GM23338 (cell line): ENCODE measurements around the gene ABCC10. TPM values are rescaled to one million over a fixed set of nuclear protein-coding genes. Genes with fewer than 3 reads are reported as not detected.
A peak's percentile ranks its signal among the peaks of the same experiment; 100 is the strongest.

Source experiments
- ATAC-seq: fragments of 200-7000 bp; cut with Tn5 transposase; 3 replicates; pipeline ENCODE4 v1.9.1; 2020
- DNase-seq: peaks from one replicate; pipeline ENCODE4 v3.0.0-alpha.2; 2015; ENCODE audit warnings: low spot score
- H2AFZ ChIP-seq: fragments of 200-600 bp; sonication (generic); 2 replicates; pipeline ENCODE4 v1.8.0; 2016; ENCODE audit warnings: antibody characterized with exemption, mild to moderate bottlenecking, moderate library complexity
- H3F3A ChIP-seq: fragments of 200-600 bp; sonication (generic); replicated peaks from 2 replicates; pipeline ENCODE4 v1.8.0; 2017; ENCODE audit warnings: antibody characterized with exemption, mixed run types, low read depth
- H3K27ac ChIP-seq: fragments of 200-600 bp; sonication (generic); 2 replicates; pipeline ENCODE4 v1.6.1; 2016; ENCODE audit warnings: low read depth
- H3K27me3 ChIP-seq: fragments of 200-600 bp; sonication (generic); 2 replicates; pipeline ENCODE4 v1.8.0; 2016; ENCODE audit warnings: mild to moderate bottlenecking, mixed run types, moderate library complexity; ENCODE audit not compliant: insufficient read depth
- H3K36me3 ChIP-seq: fragments of 200-600 bp; sonication (generic); 2 replicates; pipeline ENCODE4 v1.8.0; 2016; ENCODE audit warnings: mild to moderate bottlenecking; ENCODE audit not compliant: insufficient read depth
- H3K4me1 ChIP-seq: fragments of 200-600 bp; sonication (generic); 2 replicates; pipeline ENCODE4 v1.8.0; 2016; ENCODE audit warnings: mild to moderate bottlenecking, moderate library complexity; ENCODE audit not compliant: insufficient read depth
- H3K4me2 ChIP-seq: fragments of 200-600 bp; sonication (generic); 2 replicates; pipeline ENCODE4 v1.7.1; 2017; ENCODE audit warnings: mixed run types
- H3K4me3 ChIP-seq: fragments of 200-600 bp; sonication (generic); 2 replicates; pipeline ENCODE4 v1.6.1; 2016; ENCODE audit warnings: mixed run types
- H3K79me2 ChIP-seq: fragments of 200-600 bp; sonication (generic); replicated peaks from 2 replicates; pipeline ENCODE4 v1.8.0; 2017; ENCODE audit warnings: mild to moderate bottlenecking; ENCODE audit not compliant: insufficient read depth
- H3K9me2 ChIP-seq: fragments of 200-600 bp; sonication (generic); 2 replicates; pipeline ENCODE4 v1.8.0; 2017; ENCODE audit not compliant: insufficient read depth
- H4K20me1 ChIP-seq: fragments of 200-600 bp; sonication (generic); replicated peaks from 2 replicates; pipeline ENCODE4 v1.8.0; 2017; ENCODE audit warnings: mild to moderate bottlenecking; ENCODE audit not compliant: insufficient read depth
- H3K27ac Mint-ChIP-seq: 2 replicates; pipeline ENCODE4 v1.8.0; 2020; ENCODE audit warnings: inconsistent platforms, mild to moderate bottlenecking, moderate library complexity, mixed read lengths
- H3K27me3 Mint-ChIP-seq: 3 replicates; pipeline ENCODE4 v1.8.0; 2022; ENCODE audit warnings: low read depth, mild to moderate bottlenecking, moderate library complexity, mixed read lengths, inconsistent platforms; ENCODE audit not compliant: insufficient read depth, poor library complexity
- H3K36me3 Mint-ChIP-seq: 3 replicates; pipeline ENCODE4 v1.8.0; 2021; ENCODE audit warnings: low read depth, mild to moderate bottlenecking, inconsistent platforms, moderate library complexity, mixed read lengths
- H3K4me1 Mint-ChIP-seq: 3 replicates; pipeline ENCODE4 v1.8.0; 2020; ENCODE audit warnings: mild to moderate bottlenecking, inconsistent platforms, mixed read lengths
- H3K4me3 Mint-ChIP-seq: 3 replicates; pipeline ENCODE4 v1.8.0; 2021; ENCODE audit warnings: moderate library complexity, mild to moderate bottlenecking, inconsistent platforms, mixed read lengths
- H3K9me3 Mint-ChIP-seq: 3 replicates; pipeline ENCODE4 v1.8.0; 2020; ENCODE audit warnings: moderate library complexity, mild to moderate bottlenecking, inconsistent platforms, mixed read lengths
- CREB1 ChIP-seq: fragments of 250-450 bp; sonication (Bioruptor Pico); IDR thresholded peaks from 2 replicates; pipeline ENCODE4 v1.5.0; 2020; ENCODE audit warnings: low read depth, mild to moderate bottlenecking, moderate library complexity
- EZH2 ChIP-seq: fragments of 200-600 bp; sonication (generic); IDR thresholded peaks from one replicate; pipeline ENCODE4 v1.8.0; 2017; ENCODE audit warnings: antibody characterized with exemption, mild to moderate bottlenecking, low read depth; ENCODE audit not compliant: unreplicated experiment
- POLR2AphosphoS5 ChIP-seq: IDR thresholded peaks from 2 replicates; pipeline ENCODE4 v1.6.1; 2016; ENCODE audit warnings: antibody characterized with exemption, low read depth
- ZNF114 ChIP-seq: fragments of 250-450 bp; sonication (Bioruptor Pico); IDR thresholded peaks from 2 replicates; pipeline ENCODE4 v1.5.0; 2020; ENCODE audit warnings: mild to moderate bottlenecking, moderate library complexity
- polyA plus RNA-seq: library from polyadenylated mRNA; unstranded; fragments of >200 nt; fragmentation: Nextera tagmentation; extraction: Ambion mirVana; gene quantifications from 2 replicates; pipeline ENCODE4 v1.2.1, GENCODE V29; 2016
- total RNA-seq: library from RNA; depleted of rRNA; stranded (reverse); fragments of >200 nt; shearing (Covaris generic); gene quantifications from 2 replicates; pipeline ENCODE4 v1.2.3, GENCODE V29; 2014
- TF ChIP-seq, protein P1 (sequence below): IDR thresholded peaks from one replicate; pipeline ENCODE4 v1.6.1; 2018; ENCODE audit warnings: antibody characterized with exemption; ENCODE audit not compliant: unreplicated experiment
- TF ChIP-seq, protein P2 (sequence below): IDR thresholded peaks from 2 replicates; pipeline ENCODE4 v1.6.1; 2016; ENCODE audit warnings: antibody characterized with exemption

ABCC10 gene
- total and polyA plus RNA-seq, 2 experiments from 2014 or later, result 16.9 to 17.5 TPM

GRCh38 chr6:43477235-43478007 lies 50.1 kb downstream of the ABCC10 start, which contains the start of gene TJAP1:
Gene TJAP1, plus strand, starts transcription at chr6:43477570. Its CDS starts 21,432 bp downstream, at chr6:43499002.
- DNase-seq, result peak; percentile 97
- H3K27ac ChIP-seq, result peak within 1 kb of the TSS; percentile 70
- peak; percentile 96 for ATAC-seq
- Mint-ChIP-seq H3K36me3 (no peaks in the 10 kb centered on the region; the same call in 2 of the 3 replicates), H3K27me3 (peaks cover 7% of the 10 kb centered on the region), H3K27ac (peak within 1 kb of the TSS; percentile 48), H3K4me1 (peaks cover 42% of the 10 kb centered on the region), H3K9me3 (no peaks in the 10 kb centered on the region), H3K4me3 (peak within 1 kb of the TSS; percentile 88)
- peaks cover 47% of the 10 kb centered on the region for H3K79me2 ChIP-seq
- H3K27me3 ChIP-seq, result no peaks in the 10 kb centered on the region
- peak within 1 kb of the TSS; percentile 97 for H3K4me2 ChIP-seq
- H3K36me3 ChIP-seq, result no peaks in the 10 kb centered on the region
- H3K4me3 ChIP-seq, result peak within 1 kb of the TSS; percentile 81
- H4K20me1 ChIP-seq, result no peaks in the 10 kb centered on the region; the same call in 1 of the 2 replicates
- H3K9me2 ChIP-seq, result no peaks in the 10 kb centered on the region
- H2AFZ ChIP-seq, result peak within 1 kb of the TSS; percentile 85; the same call in 1 of the 2 replicates
- H3F3A ChIP-seq, result no peaks in the 10 kb centered on the region
- no peak for TF ChIP-seq ZNF114
- TF ChIP-seq, protein P1, sequence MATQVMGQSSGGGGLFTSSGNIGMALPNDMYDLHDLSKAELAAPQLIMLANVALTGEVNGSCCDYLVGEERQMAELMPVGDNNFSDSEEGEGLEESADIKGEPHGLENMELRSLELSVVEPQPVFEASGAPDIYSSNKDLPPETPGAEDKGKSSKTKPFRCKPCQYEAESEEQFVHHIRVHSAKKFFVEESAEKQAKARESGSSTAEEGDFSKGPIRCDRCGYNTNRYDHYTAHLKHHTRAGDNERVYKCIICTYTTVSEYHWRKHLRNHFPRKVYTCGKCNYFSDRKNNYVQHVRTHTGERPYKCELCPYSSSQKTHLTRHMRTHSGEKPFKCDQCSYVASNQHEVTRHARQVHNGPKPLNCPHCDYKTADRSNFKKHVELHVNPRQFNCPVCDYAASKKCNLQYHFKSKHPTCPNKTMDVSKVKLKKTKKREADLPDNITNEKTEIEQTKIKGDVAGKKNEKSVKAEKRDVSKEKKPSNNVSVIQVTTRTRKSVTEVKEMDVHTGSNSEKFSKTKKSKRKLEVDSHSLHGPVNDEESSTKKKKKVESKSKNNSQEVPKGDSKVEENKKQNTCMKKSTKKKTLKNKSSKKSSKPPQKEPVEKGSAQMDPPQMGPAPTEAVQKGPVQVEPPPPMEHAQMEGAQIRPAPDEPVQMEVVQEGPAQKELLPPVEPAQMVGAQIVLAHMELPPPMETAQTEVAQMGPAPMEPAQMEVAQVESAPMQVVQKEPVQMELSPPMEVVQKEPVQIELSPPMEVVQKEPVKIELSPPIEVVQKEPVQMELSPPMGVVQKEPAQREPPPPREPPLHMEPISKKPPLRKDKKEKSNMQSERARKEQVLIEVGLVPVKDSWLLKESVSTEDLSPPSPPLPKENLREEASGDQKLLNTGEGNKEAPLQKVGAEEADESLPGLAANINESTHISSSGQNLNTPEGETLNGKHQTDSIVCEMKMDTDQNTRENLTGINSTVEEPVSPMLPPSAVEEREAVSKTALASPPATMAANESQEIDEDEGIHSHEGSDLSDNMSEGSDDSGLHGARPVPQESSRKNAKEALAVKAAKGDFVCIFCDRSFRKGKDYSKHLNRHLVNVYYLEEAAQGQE, result no peak
- peak; percentile 97 for TF ChIP-seq POLR2AphosphoS5
- no peak for TF ChIP-seq EZH2
- TF ChIP-seq CREB1 (CRISPR knock-in tag), result peak; percentile 86
- TF ChIP-seq, protein P2, sequence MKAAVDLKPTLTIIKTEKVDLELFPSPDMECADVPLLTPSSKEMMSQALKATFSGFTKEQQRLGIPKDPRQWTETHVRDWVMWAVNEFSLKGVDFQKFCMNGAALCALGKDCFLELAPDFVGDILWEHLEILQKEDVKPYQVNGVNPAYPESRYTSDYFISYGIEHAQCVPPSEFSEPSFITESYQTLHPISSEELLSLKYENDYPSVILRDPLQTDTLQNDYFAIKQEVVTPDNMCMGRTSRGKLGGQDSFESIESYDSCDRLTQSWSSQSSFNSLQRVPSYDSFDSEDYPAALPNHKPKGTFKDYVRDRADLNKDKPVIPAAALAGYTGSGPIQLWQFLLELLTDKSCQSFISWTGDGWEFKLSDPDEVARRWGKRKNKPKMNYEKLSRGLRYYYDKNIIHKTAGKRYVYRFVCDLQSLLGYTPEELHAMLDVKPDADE, result 0 out of 2 replicates have a peak, but pooled peaks have one; percentile 40
- H3K4me1 ChIP-seq, result peaks cover 42% of the 10 kb centered on the region

GRCh38 chr6:43478008-43478372 lies 50.6 kb downstream of the ABCC10 start:
- no peaks in the 10 kb centered on the region for H3K36me3 ChIP-seq
- Mint-ChIP-seq H3K9me3 (no peaks in the 10 kb centered on the region), H3K4me3 (peak overlapping the region; percentile 88), H3K27ac (peak overlapping the region; percentile 48), H3K27me3 (peaks cover 7% of the 10 kb centered on the region), H3K4me1 (peaks cover 45% of the 10 kb centered on the region), H3K36me3 (peaks cover under 1% of the 10 kb centered on the region; the same call in 1 of the 3 replicates)
- H3K4me3 ChIP-seq, result peak overlapping the region; percentile 81
- H3K27ac ChIP-seq, result peak overlapping the region; percentile 70; the same call in 1 of the 2 replicates
- peak overlapping the region; percentile 97 for H3K4me2 ChIP-seq
- no peak for DNase-seq
- no peaks in the 10 kb centered on the region for H3K27me3 ChIP-seq
- H3K9me2 ChIP-seq, result no peaks in the 10 kb centered on the region
- TF ChIP-seq CREB1 (CRISPR knock-in tag), result no peak
- no peaks in the 10 kb centered on the region; the same call in 1 of the 2 replicates for H4K20me1 ChIP-seq
- no peaks in the 10 kb centered on the region for H3F3A ChIP-seq
- ATAC-seq, result no peak
- H3K4me1 ChIP-seq, result peaks cover 45% of the 10 kb centered on the region
- H3K79me2 ChIP-seq, result peaks cover 53% of the 10 kb centered on the region
- H2AFZ ChIP-seq, result peak overlapping the region; percentile 85; the same call in 1 of the 2 replicates
